ENCODE data around the gene CTLA4.

GRCh38 chr2:203873921-203874631, 6.5 kb downstream of the CTLA4 start:
- TF ChIP-seq CTCF (conservative IDR thresholded peaks at IDR 0.05; ENCODE audit: low read depth in 2 of 2) (no peak), POLR2AphosphoS5 (IDR thresholded peaks at IDR 0.05; ENCODE audit: low read depth) (no peak), REST (IDR thresholded peaks at IDR 0.05; ENCODE audit: unreplicated experiment) (no peak), STAT1 (IDR thresholded peaks at IDR 0.05; ENCODE audit: unreplicated experiment) (no peak), EZH2phosphoT487 (IDR thresholded peaks at IDR 0.05; ENCODE audit: unreplicated experiment) (no peak), CREB1 (CRISPR knock-in tag; IDR thresholded peaks at IDR 0.05; ENCODE audit: low read depth) (no peak)
